NCI-H128 (cell line): ENCODE measurements around the gene USP6NL.

Experiments used
- DNase-seq: peaks from one replicate; lab custom pipeline; 2025; ENCODE audit not compliant: unreplicated experiment; lab: John Stamatoyannopoulos, UW

The USP6NL gene

GRCh38 chr10:11553773-11554381 lies 57.6 kb downstream of the USP6NL start:
- no peak for DNase-seq

- no peak for DNase-seq
Observed at GRCh38 chr10:11551916-11552602, 59.4 kb downstream of the USP6NL start.

- no peak for DNase-seq
Observed at GRCh38 chr10:11551104-11551503, 60.3 kb downstream of the USP6NL start.

- no peak for DNase-seq
Observed at GRCh38 chr10:11548768-11549099, 62.7 kb downstream of the USP6NL start.

GRCh38 chr10:11548065-11548767 lies 63.2 kb downstream of the USP6NL start:
- DNase-seq = no peak

GRCh38 chr10:11546581-11546980 lies 64.9 kb downstream of the USP6NL start:
- DNase-seq = no peak

GRCh38 chr10:11541296-11541695 lies 70.2 kb downstream of the USP6NL start:
- no peak for DNase-seq

- no peak for DNase-seq
Observed at GRCh38 chr10:11539191-11539868, 72.1 kb downstream of the USP6NL start.

- no peak for DNase-seq
Observed at GRCh38 chr10:11538834-11539190, 72.6 kb downstream of the USP6NL start.

- DNase-seq = no peak
Observed at GRCh38 chr10:11536228-11536627, 75.2 kb downstream of the USP6NL start.

GRCh38 chr10:11535346-11535959 lies 76.0 kb downstream of the USP6NL start:
- no peak for DNase-seq

- no peak for DNase-seq
Observed at GRCh38 chr10:11533328-11533781, 78.1 kb downstream of the USP6NL start.

GRCh38 chr10:11532306-11532705 lies 79.1 kb downstream of the USP6NL start:
- DNase-seq = no peak

- DNase-seq = no peak
Observed at GRCh38 chr10:11530806-11531205, 80.6 kb downstream of the USP6NL start.

GRCh38 chr10:11529276-11529903 lies 82.1 kb downstream of the USP6NL start:
- DNase-seq = no peak

- no peak for DNase-seq
Observed at GRCh38 chr10:11528286-11528685, 83.2 kb downstream of the USP6NL start.

- no peak for DNase-seq
Observed at GRCh38 chr10:11527691-11528255, 83.7 kb downstream of the USP6NL start.

GRCh38 chr10:11527068-11527467 lies 84.4 kb downstream of the USP6NL start:
- no peak for DNase-seq

GRCh38 chr10:11525503-11525902 lies 85.9 kb downstream of the USP6NL start:
- DNase-seq = no peak

- DNase-seq = no peak
Observed at GRCh38 chr10:11522821-11523245, 88.6 kb downstream of the USP6NL start.

- no peak for DNase-seq
Observed at GRCh38 chr10:11521860-11522259, 89.6 kb downstream of the USP6NL start.
